ENCODE data around the gene FBXO31. TPM values are rescaled to one million over a fixed set of nuclear protein-coding genes. Genes with fewer than 3 reads are reported as not detected.
"Not testable (repeated sequence)": the region's sequence is repeated elsewhere in the genome, so short reads cannot be mapped to it uniquely, and the experiment has no call there.

FBXO31 gene
- total and polyA plus RNA-seq, 3 experiments from 2014 or later = 27.4 to 40.9 (median 35.6) TPM

- H3K9me3 Mint-ChIP-seq = no peaks in the 10 kb centered on the region
- H3K36me3 Mint-ChIP-seq = peaks cover 0 to 44% (median 6%) of the 10 kb centered on the region in 3 donors
- CTCF ChIA-PET = no interaction called here
- DNase-seq = no peak
- H3K9me3 ChIP-seq (ENCODE audit: low read length) = no peaks in the 10 kb centered on the region
- H3K27ac ChIP-seq (ENCODE audit: low read depth, low read length) = no peak overlapping the region
- no peaks in the 10 kb centered on the region for H3K36me3 ChIP-seq (ENCODE audit: insufficient read depth, low read length)
- H3K27me3 ChIP-seq (ENCODE audit: insufficient read depth, low read length, poor library complexity, severe bottlenecking) = no peaks in the 10 kb centered on the region
- POLR2A ChIA-PET = no interaction called here
- H3K4me1 ChIP-seq (ENCODE audit: insufficient read depth, low read length) = no peaks in the 10 kb centered on the region
- H3K27ac Mint-ChIP-seq = peak overlapping the region in 4 of 8 donors; percentile 63 to 66 (median 64)
- H3K4me3 Mint-ChIP-seq = no peak overlapping the region
- H3K4me1 Mint-ChIP-seq = peaks cover 38 to 80% (median 53%) of the 10 kb centered on the region in 3 donors
- no peaks in the 10 kb centered on the region for H3K27me3 Mint-ChIP-seq
- no peak overlapping the region for H3K4me3 ChIP-seq (ENCODE audit: low read length)
Measured at GRCh38 chr16:87368029-87368770, 15.4 kb downstream of the FBXO31 start.

DNA sequence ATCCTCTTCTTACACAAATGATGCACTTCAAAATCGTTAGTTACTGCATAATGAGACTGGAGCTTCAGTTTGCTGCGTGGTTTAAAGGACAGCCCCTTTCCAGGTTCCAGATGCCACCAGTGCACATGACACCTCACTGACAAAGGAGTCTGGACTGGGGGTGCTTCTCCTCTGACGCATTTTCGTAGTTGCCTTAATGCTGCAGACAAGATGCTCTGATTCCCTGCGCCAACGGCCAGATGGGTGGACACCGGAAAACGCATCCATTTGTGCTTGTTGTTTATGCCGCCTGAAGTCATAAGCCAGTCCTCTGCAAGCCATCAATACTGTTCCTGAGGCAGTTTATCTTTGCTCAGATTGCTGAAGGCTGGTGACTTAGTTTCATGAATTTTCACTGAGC, 16.0 kb downstream of the FBXO31 start:
- H3K4me3 Mint-ChIP-seq = no peak overlapping the region
- no peak for DNase-seq
- Histone ChIP-seq H3K4me1 (ENCODE audit: insufficient read depth, low read length) (no peaks in the 10 kb centered on the region), H3K4me3 (ENCODE audit: low read length) (no peak overlapping the region), H3K27ac (ENCODE audit: low read depth, low read length) (no peak overlapping the region), H3K27me3 (ENCODE audit: insufficient read depth, low read length, poor library complexity, severe bottlenecking) (no peaks in the 10 kb centered on the region), H3K9me3 (ENCODE audit: low read length) (no peaks in the 10 kb centered on the region), H3K36me3 (ENCODE audit: insufficient read depth, low read length) (no peaks in the 10 kb centered on the region)
- H3K4me1 Mint-ChIP-seq = peaks cover 38 to 80% (median 53%) of the 10 kb centered on the region in 3 donors
- peak overlapping the region in 1 of 8 donors; percentile 39 for H3K27ac Mint-ChIP-seq
- ChIA-PET CTCF (no interaction called here), POLR2A (no interaction called here)
- no peaks in the 10 kb centered on the region for H3K9me3 Mint-ChIP-seq
- peaks cover 0 to 50% (median 6%) of the 10 kb centered on the region in 3 donors for H3K36me3 Mint-ChIP-seq
- H3K27me3 Mint-ChIP-seq = no peaks in the 10 kb centered on the region

GRCh38 chr16:87366930-87367329, 16.6 kb downstream of the FBXO31 start:
- Mint-ChIP-seq H3K36me3 (peaks cover 0 to 51% (median 6%) of the 10 kb centered on the region in 3 donors), H3K9me3 (no peaks in the 10 kb centered on the region), H3K27ac (no peak overlapping the region), H3K4me1 (peaks cover 38 to 75% (median 53%) of the 10 kb centered on the region in 3 donors), H3K4me3 (no peak overlapping the region), H3K27me3 (no peaks in the 10 kb centered on the region)
- POLR2A ChIA-PET = no interaction called here
- CTCF ChIA-PET = no interaction called here
- H3K4me3 ChIP-seq (ENCODE audit: low read length) = no peak overlapping the region
- H3K9me3 ChIP-seq (ENCODE audit: low read length) = no peaks in the 10 kb centered on the region
- H3K27ac ChIP-seq (ENCODE audit: low read depth, low read length) = no peak overlapping the region
- no peak for DNase-seq
- no peaks in the 10 kb centered on the region for H3K27me3 ChIP-seq (ENCODE audit: insufficient read depth, low read length, poor library complexity, severe bottlenecking)
- H3K4me1 ChIP-seq (ENCODE audit: insufficient read depth, low read length) = no peaks in the 10 kb centered on the region
- no peaks in the 10 kb centered on the region for H3K36me3 ChIP-seq (ENCODE audit: insufficient read depth, low read length)

DNA sequence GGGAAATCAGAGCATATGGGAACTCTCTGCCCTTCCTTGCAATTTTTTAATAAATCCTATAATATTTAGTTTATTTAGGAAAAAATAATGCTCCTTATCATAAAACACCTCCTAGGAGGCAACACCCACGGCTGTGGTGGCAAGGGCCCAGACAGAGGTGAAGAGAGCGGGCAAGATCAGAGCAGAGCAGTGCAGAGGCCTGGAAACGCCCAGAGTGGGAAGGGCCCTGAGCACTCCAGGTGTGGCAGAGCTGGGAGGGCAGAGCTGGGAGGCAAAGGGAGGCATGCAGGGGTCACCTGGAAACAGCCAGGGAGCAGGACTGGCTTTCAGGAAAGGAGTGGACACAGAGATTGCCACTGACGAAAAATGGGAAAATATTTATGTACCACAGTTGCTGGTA, 17.3 kb downstream of the FBXO31 start:
- Mint-ChIP-seq H3K27me3 (no peaks in the 10 kb centered on the region), H3K9me3 (no peaks in the 10 kb centered on the region), H3K4me1 (peaks cover 34 to 69% (median 50%) of the 10 kb centered on the region in 3 donors), H3K4me3 (peak overlapping the region in 1 of 7 donors; percentile 15), H3K36me3 (peaks cover 0 to 54% (median 6%) of the 10 kb centered on the region in 3 donors), H3K27ac (peak overlapping the region in 2 of 8 donors; percentile 65 to 79)
- Histone ChIP-seq H3K9me3 (ENCODE audit: low read length) (no peaks in the 10 kb centered on the region), H3K27me3 (ENCODE audit: insufficient read depth, low read length, poor library complexity, severe bottlenecking) (no peaks in the 10 kb centered on the region), H3K27ac (ENCODE audit: low read depth, low read length) (no peak overlapping the region), H3K36me3 (ENCODE audit: insufficient read depth, low read length) (no peaks in the 10 kb centered on the region), H3K4me3 (ENCODE audit: low read length) (no peak overlapping the region), H3K4me1 (ENCODE audit: insufficient read depth, low read length) (no peaks in the 10 kb centered on the region)
- no peak for DNase-seq
- ChIA-PET POLR2A (no interaction called here), CTCF (no interaction called here)

GRCh38 chr16:87365021-87365713, 18.4 kb downstream of the FBXO31 start:
- Histone ChIP-seq H3K27me3 (ENCODE audit: insufficient read depth, low read length, poor library complexity, severe bottlenecking) (no peaks in the 10 kb centered on the region), H3K9me3 (ENCODE audit: low read length) (no peaks in the 10 kb centered on the region), H3K27ac (ENCODE audit: low read depth, low read length) (no peak overlapping the region), H3K36me3 (ENCODE audit: insufficient read depth, low read length) (peaks cover under 1% of the 10 kb centered on the region), H3K4me1 (ENCODE audit: insufficient read depth, low read length) (no peaks in the 10 kb centered on the region), H3K4me3 (ENCODE audit: low read length) (no peak overlapping the region)
- ChIA-PET POLR2A (no interaction called here), CTCF (no interaction called here)
- H3K27me3 Mint-ChIP-seq = no peaks in the 10 kb centered on the region
- peak overlapping the region in 3 of 8 donors; percentile 25 to 60 (median 27) for H3K27ac Mint-ChIP-seq
- H3K4me3 Mint-ChIP-seq = no peak overlapping the region
- H3K4me1 Mint-ChIP-seq = peaks cover 30 to 60% (median 47%) of the 10 kb centered on the region in 3 donors
- no peaks in the 10 kb centered on the region for H3K9me3 Mint-ChIP-seq
- peaks cover 0 to 63% (median 7%) of the 10 kb centered on the region in 3 donors for H3K36me3 Mint-ChIP-seq
- no peak for DNase-seq

DNA sequence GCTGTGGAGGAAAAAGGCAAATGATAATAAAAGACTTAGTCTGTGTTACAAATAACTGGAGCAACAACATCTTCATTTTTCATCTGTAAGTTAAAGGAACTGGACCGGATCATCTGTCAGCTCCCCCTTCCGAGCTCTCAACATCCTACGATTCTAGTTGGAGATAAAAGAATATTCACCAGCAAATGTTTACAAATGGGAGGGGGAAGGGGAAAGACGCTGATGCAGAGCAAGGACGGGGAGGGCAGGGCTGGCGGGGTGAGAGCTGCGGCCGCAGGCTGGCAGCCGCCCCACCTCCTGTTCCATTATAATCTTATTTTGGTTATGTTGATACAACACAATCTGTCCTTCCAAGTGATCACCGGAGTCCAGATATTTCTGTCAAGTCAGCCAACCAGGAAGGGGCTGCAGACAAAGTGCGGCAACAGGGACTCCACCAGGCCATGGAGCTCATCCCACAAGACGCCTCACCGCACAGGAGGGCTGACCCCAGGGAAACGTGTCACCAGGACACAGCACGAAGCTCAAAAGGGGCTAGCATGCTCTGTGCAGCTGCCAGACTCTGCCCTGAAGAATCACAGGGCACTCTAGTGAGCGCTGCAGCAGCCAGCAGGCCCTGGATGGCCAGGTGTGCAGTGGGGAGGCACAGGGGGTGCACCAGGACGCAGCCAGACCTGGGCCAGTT, 19.7 kb downstream of the FBXO31 start:
- ChIA-PET CTCF (no interaction called here), POLR2A (no interaction called here)
- peaks cover 13% of the 10 kb centered on the region for H3K36me3 ChIP-seq (ENCODE audit: insufficient read depth, low read length)
- H3K4me3 Mint-ChIP-seq = no peak overlapping the region
- peaks cover 23 to 51% (median 42%) of the 10 kb centered on the region in 3 donors for H3K4me1 Mint-ChIP-seq
- no peaks in the 10 kb centered on the region for H3K27me3 ChIP-seq (ENCODE audit: insufficient read depth, low read length, poor library complexity, severe bottlenecking)
- peaks cover 0 to 73% (median 12%) of the 10 kb centered on the region in 3 donors for H3K36me3 Mint-ChIP-seq
- H3K9me3 Mint-ChIP-seq = no peaks in the 10 kb centered on the region
- no peak overlapping the region for H3K27ac ChIP-seq (ENCODE audit: low read depth, low read length)
- H3K27ac Mint-ChIP-seq = peak overlapping the region in 6 of 8 donors; percentile 4 to 70 (median 60)
- DNase-seq = no peak
- H3K27me3 Mint-ChIP-seq = no peaks in the 10 kb centered on the region
- H3K9me3 ChIP-seq (ENCODE audit: low read length) = no peaks in the 10 kb centered on the region
- H3K4me3 ChIP-seq (ENCODE audit: low read length) = no peak overlapping the region
- no peaks in the 10 kb centered on the region for H3K4me1 ChIP-seq (ENCODE audit: insufficient read depth, low read length)

GRCh38 chr16:87362828-87363559, 20.6 kb downstream of the FBXO31 start:
- CTCF ChIA-PET; H3K27me3 Mint-ChIP-seq; H3K27me3 ChIP-seq (ENCODE audit: insufficient read depth, low read length, poor library complexity, severe bottlenecking); H3K9me3 ChIP-seq (ENCODE audit: low read length); H3K9me3 Mint-ChIP-seq; H3K27ac ChIP-seq (ENCODE audit: low read depth, low read length); H3K4me1 ChIP-seq (ENCODE audit: insufficient read depth, low read length); H3K4me3 ChIP-seq (ENCODE audit: low read length); DNase-seq; H3K4me3 Mint-ChIP-seq: not testable (repeated sequence)
- POLR2A ChIA-PET = interaction anchor here (0.5 kb wide), 1 partner anchor 386 kb away, joined by 4 read pairs; no protein-coding TSS in a partner anchor
- Mint-ChIP-seq H3K4me1 (peaks cover 17 to 42% (median 34%) of the 10 kb centered on the region in 3 donors), H3K27ac (peak overlapping the region in 4 of 8 donors; percentile 1 to 90 (median 32)), H3K36me3 (peaks cover 0 to 82% (median 16%) of the 10 kb centered on the region in 3 donors)
- H3K36me3 ChIP-seq (ENCODE audit: insufficient read depth, low read length) = peaks cover 13% of the 10 kb centered on the region

All from CD8-positive, alpha-beta memory T cell (primary cell).